ENCODE measurements around the gene ZNF541. TPM values are rescaled to one million over a fixed set of nuclear protein-coding genes. Genes with fewer than 3 reads are reported as not detected.

Gene ZNF541
- total RNA-seq, 2 donors from 2014 or later = not detected

- Histone ChIP-seq H3K27ac (ENCODE audit: low read depth, low read length) (peak overlapping the region; percentile 41), H3K27me3 (ENCODE audit: control insufficient read depth, insufficient read depth, low read length, poor library complexity, severe bottlenecking) (no peaks in the 10 kb centered on the region), H3K4me1 (ENCODE audit: control insufficient read depth, insufficient read depth, low read length) (peaks cover 2% of the 10 kb centered on the region), H3K36me3 (ENCODE audit: control insufficient read depth, insufficient read depth, low read length) (no peaks in the 10 kb centered on the region), H3K9ac (ENCODE audit: extremely low read depth, low read length, poor library complexity, severe bottlenecking) (peak overlapping the region; percentile 44), H3K9me3 (ENCODE audit: control insufficient read depth, low read length) (no peaks in the 10 kb centered on the region), H3K4me3 (ENCODE audit: low read length) (peak overlapping the region; percentile 93)
- Mint-ChIP-seq H3K27ac (peak overlapping the region; percentile 88), H3K4me3 (peak overlapping the region; percentile 69), H3K9me3 (no peaks in the 10 kb centered on the region), H3K4me1 (peaks cover 8% of the 10 kb centered on the region), H3K27me3 (ENCODE audit: insufficient read depth) (peaks cover 4% of the 10 kb centered on the region), H3K36me3 (ENCODE audit: low read depth) (no peaks in the 10 kb centered on the region)
- TF ChIP-seq CTCF (conservative IDR thresholded peaks at IDR 0.05) = no peak
- WGBS, 2 experiments (ENCODE audit: insufficient coverage in 1 of 2, insufficient read length in 1 of 2) = 14% methylated on average over 16 to 21 of the region's 21 CpGs
- DNase-seq = peak; percentile 91
Measured at GRCh38 chr19:47598407-47599349, 25.7 kb upstream of the ZNF541 start.

- Histone ChIP-seq H3K4me3 (ENCODE audit: low read length) (no peak overlapping the region), H3K9ac (ENCODE audit: extremely low read depth, low read length, poor library complexity, severe bottlenecking) (no peak overlapping the region), H3K9me3 (ENCODE audit: control insufficient read depth, low read length) (no peaks in the 10 kb centered on the region), H3K36me3 (ENCODE audit: control insufficient read depth, insufficient read depth, low read length) (no peaks in the 10 kb centered on the region), H3K27ac (ENCODE audit: low read depth, low read length) (no peak overlapping the region), H3K4me1 (ENCODE audit: control insufficient read depth, insufficient read depth, low read length) (peaks cover 2% of the 10 kb centered on the region), H3K27me3 (ENCODE audit: control insufficient read depth, insufficient read depth, low read length, poor library complexity, severe bottlenecking) (no peaks in the 10 kb centered on the region)
- Mint-ChIP-seq H3K36me3 (ENCODE audit: low read depth) (no peaks in the 10 kb centered on the region), H3K27me3 (ENCODE audit: insufficient read depth) (no peaks in the 10 kb centered on the region), H3K4me1 (peaks cover 8% of the 10 kb centered on the region), H3K4me3 (no peak overlapping the region), H3K27ac (no peak overlapping the region), H3K9me3 (no peaks in the 10 kb centered on the region)
- WGBS, 2 experiments (ENCODE audit: insufficient coverage in 1 of 2, insufficient read length in 1 of 2) = 92 to 98% methylated on average over 2 to 5 of the region's 6 CpGs
- no peak for TF ChIP-seq CTCF (conservative IDR thresholded peaks at IDR 0.05)
- DNase-seq = no peak
Measured at GRCh38 chr19:47595944-47596343, 23.0 kb upstream of the ZNF541 start.

- DNase-seq = no peak
- Mint-ChIP-seq H3K4me3 (no peak overlapping the region), H3K9me3 (no peaks in the 10 kb centered on the region), H3K4me1 (peaks cover 3% of the 10 kb centered on the region), H3K27ac (no peak overlapping the region), H3K36me3 (ENCODE audit: low read depth) (no peaks in the 10 kb centered on the region), H3K27me3 (ENCODE audit: insufficient read depth) (no peaks in the 10 kb centered on the region)
- 92 to 93% methylated on average over 3 to 6 of the region's 6 CpGs for WGBS, 2 experiments (ENCODE audit: insufficient coverage in 1 of 2, insufficient read length in 1 of 2)
- no peaks in the 10 kb centered on the region for H3K36me3 ChIP-seq (ENCODE audit: control insufficient read depth, insufficient read depth, low read length)
- no peak overlapping the region for H3K9ac ChIP-seq (ENCODE audit: extremely low read depth, low read length, poor library complexity, severe bottlenecking)
- H3K27ac ChIP-seq (ENCODE audit: low read depth, low read length) = no peak overlapping the region
- no peaks in the 10 kb centered on the region for H3K27me3 ChIP-seq (ENCODE audit: control insufficient read depth, insufficient read depth, low read length, poor library complexity, severe bottlenecking)
- TF ChIP-seq CTCF (conservative IDR thresholded peaks at IDR 0.05) = no peak
- no peak overlapping the region for H3K4me3 ChIP-seq (ENCODE audit: low read length)
- no peaks in the 10 kb centered on the region for H3K9me3 ChIP-seq (ENCODE audit: control insufficient read depth, low read length)
- peaks cover 2% of the 10 kb centered on the region for H3K4me1 ChIP-seq (ENCODE audit: control insufficient read depth, insufficient read depth, low read length)
Measured at GRCh38 chr19:47593860-47594259, 20.9 kb upstream of the ZNF541 start.
